Panc1 (cell line): ENCODE measurements around the gene ORC2.
"Not testable (repeated sequence)": the region's sequence is repeated elsewhere in the genome, so short reads cannot be mapped to it uniquely, and the experiment has no call there.

ENCODE experiments used
- POLR2AphosphoS5 ChIP-seq: IDR thresholded peaks from 2 replicates; pipeline ENCODE4 v1.6.1; 2012; ENCODE audit warnings: mild to moderate bottlenecking, low read depth, low read length, moderate library complexity
- SIN3A ChIP-seq: IDR thresholded peaks from 2 replicates; pipeline ENCODE4 v1.6.1; 2012; ENCODE audit warnings: low read depth, mild to moderate bottlenecking, low read length, moderate library complexity, borderline replicate concordance; ENCODE audit not compliant: insufficient read depth
- TCF7L2 ChIP-seq: IDR thresholded peaks from 2 replicates; pipeline ENCODE4 v1.6.1; 2011; ENCODE audit warnings: mild to moderate bottlenecking, low read depth, low read length, inconsistent platforms
- TF ChIP-seq, protein P1 (sequence below): fragments of 450-650 bp; IDR thresholded peaks from 2 replicates; pipeline ENCODE4 v1.5.1; 2017; ENCODE audit warnings: mild to moderate bottlenecking
- TF ChIP-seq, protein P2 (sequence below), 2 experiments: IDR thresholded peaks; 2 replicates each; pipeline ENCODE4 v1.6.1; 2011 to 2012; ENCODE audit warnings: low read depth in 2 of 2, control low read depth in 1 of 2, low read length in 1 of 2, mild to moderate bottlenecking in 1 of 2, moderate library complexity in 1 of 2; ENCODE audit not compliant: insufficient read depth in 1 of 2

DNA sequence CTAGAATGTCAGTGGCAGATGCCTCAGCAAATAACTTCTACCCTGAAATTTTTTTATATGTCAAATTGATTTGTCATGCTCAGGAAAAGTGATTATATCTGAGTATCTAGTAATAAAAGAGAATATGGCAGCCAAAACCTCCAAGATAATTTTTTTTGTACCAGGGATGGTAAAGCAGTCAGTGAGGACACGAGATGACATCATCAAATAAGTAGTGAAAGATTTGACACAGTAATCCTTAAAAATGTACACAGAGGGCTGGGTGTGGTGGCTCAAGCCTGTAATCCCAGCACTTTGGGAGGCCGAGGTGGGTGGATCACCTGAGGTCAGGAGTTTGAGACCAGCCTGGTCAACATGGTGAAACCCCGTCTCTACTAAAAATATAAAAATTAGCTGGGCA lies 6.6 kb upstream of the ORC2 start:
- TF ChIP-seq, protein P1, sequence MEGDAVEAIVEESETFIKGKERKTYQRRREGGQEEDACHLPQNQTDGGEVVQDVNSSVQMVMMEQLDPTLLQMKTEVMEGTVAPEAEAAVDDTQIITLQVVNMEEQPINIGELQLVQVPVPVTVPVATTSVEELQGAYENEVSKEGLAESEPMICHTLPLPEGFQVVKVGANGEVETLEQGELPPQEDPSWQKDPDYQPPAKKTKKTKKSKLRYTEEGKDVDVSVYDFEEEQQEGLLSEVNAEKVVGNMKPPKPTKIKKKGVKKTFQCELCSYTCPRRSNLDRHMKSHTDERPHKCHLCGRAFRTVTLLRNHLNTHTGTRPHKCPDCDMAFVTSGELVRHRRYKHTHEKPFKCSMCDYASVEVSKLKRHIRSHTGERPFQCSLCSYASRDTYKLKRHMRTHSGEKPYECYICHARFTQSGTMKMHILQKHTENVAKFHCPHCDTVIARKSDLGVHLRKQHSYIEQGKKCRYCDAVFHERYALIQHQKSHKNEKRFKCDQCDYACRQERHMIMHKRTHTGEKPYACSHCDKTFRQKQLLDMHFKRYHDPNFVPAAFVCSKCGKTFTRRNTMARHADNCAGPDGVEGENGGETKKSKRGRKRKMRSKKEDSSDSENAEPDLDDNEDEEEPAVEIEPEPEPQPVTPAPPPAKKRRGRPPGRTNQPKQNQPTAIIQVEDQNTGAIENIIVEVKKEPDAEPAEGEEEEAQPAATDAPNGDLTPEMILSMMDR: not testable (repeated sequence)
- not testable (repeated sequence) for TF ChIP-seq SIN3A, TCF7L2, POLR2AphosphoS5
- TF ChIP-seq, protein P2, sequence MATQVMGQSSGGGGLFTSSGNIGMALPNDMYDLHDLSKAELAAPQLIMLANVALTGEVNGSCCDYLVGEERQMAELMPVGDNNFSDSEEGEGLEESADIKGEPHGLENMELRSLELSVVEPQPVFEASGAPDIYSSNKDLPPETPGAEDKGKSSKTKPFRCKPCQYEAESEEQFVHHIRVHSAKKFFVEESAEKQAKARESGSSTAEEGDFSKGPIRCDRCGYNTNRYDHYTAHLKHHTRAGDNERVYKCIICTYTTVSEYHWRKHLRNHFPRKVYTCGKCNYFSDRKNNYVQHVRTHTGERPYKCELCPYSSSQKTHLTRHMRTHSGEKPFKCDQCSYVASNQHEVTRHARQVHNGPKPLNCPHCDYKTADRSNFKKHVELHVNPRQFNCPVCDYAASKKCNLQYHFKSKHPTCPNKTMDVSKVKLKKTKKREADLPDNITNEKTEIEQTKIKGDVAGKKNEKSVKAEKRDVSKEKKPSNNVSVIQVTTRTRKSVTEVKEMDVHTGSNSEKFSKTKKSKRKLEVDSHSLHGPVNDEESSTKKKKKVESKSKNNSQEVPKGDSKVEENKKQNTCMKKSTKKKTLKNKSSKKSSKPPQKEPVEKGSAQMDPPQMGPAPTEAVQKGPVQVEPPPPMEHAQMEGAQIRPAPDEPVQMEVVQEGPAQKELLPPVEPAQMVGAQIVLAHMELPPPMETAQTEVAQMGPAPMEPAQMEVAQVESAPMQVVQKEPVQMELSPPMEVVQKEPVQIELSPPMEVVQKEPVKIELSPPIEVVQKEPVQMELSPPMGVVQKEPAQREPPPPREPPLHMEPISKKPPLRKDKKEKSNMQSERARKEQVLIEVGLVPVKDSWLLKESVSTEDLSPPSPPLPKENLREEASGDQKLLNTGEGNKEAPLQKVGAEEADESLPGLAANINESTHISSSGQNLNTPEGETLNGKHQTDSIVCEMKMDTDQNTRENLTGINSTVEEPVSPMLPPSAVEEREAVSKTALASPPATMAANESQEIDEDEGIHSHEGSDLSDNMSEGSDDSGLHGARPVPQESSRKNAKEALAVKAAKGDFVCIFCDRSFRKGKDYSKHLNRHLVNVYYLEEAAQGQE (IDR thresholded peaks at IDR 0.05; ENCODE audit: insufficient read depth in 1 of 2, low read depth in 2 of 2, low read length in 1 of 2): not testable (repeated sequence)
